Fibroblast of lung (primary cell): Measurements from ENCODE around the gene VEGFA. TPM values are rescaled to one million over a fixed set of nuclear protein-coding genes. Genes with fewer than 3 reads are reported as not detected.

Experiments
- DNase-seq, 2 donors: peaks; one replicate each; pipeline versions ENCODE4 v3.0.0 to v3.0.0-alpha.2; 2010; ENCODE audit warnings: low read depth in 2 of 2
- H2AFZ ChIP-seq: 2 replicates; pipeline ENCODE4 v1.5.1; 2012; ENCODE audit warnings: low read length, control low read depth, inconsistent platforms
- H3K27ac ChIP-seq: 2 replicates; pipeline ENCODE4 v1.5.1; 2011; ENCODE audit warnings: low read length, control low read depth; ENCODE audit not compliant: insufficient read depth
- H3K27me3 ChIP-seq: 2 replicates; pipeline ENCODE4 v1.5.1; 2011; ENCODE audit warnings: mild to moderate bottlenecking, low read length; ENCODE audit not compliant: control insufficient read depth, insufficient read depth
- H3K36me3 ChIP-seq: 2 replicates; pipeline ENCODE4 v1.5.1; 2011; ENCODE audit warnings: low read length; ENCODE audit not compliant: control insufficient read depth, insufficient read depth
- H3K4me1 ChIP-seq: 2 replicates; pipeline ENCODE4 v1.5.1; 2011; ENCODE audit warnings: low read length; ENCODE audit not compliant: control insufficient read depth, insufficient read depth; ENCODE audit errors: extremely low read depth
- H3K4me2 ChIP-seq: 2 replicates; pipeline ENCODE4 v1.5.1; 2011; ENCODE audit warnings: low read length, control low read depth; ENCODE audit not compliant: insufficient read depth; ENCODE audit errors: extremely low read depth
- H3K4me3 ChIP-seq, 4 experiments: fragments of 200-600 bp in 1 of 4; sonication (generic) in 1 of 4; replicated peaks in 1 of 4; 2 replicates each; pipeline ENCODE4 v1.5.1; 2011 to 2016; ENCODE audit warnings: low read length in 4 of 4, low read depth in 3 of 4, mild to moderate bottlenecking in 3 of 4, control low read depth in 2 of 4, inconsistent platforms in 1 of 4, mixed read lengths in 1 of 4; ENCODE audit not compliant: insufficient read depth in 1 of 4; ENCODE audit errors: control extremely low read depth in 1 of 4
- H3K79me2 ChIP-seq: 2 replicates; pipeline ENCODE4 v1.5.1; 2012; ENCODE audit warnings: mild to moderate bottlenecking, low read length, inconsistent platforms; ENCODE audit not compliant: control insufficient read depth, insufficient read depth
- H3K9ac ChIP-seq: 2 replicates; pipeline ENCODE4 v1.5.1; 2011; ENCODE audit warnings: mild to moderate bottlenecking, low read length, control low read depth; ENCODE audit not compliant: insufficient read depth
- H3K9me3 ChIP-seq: 2 replicates; pipeline ENCODE4 v1.5.1; 2012; ENCODE audit warnings: low read depth, low read length; ENCODE audit not compliant: control insufficient read depth, insufficient read depth
- H4K20me1 ChIP-seq: 2 replicates; pipeline ENCODE4 v1.5.1; 2011; ENCODE audit warnings: low read length; ENCODE audit not compliant: control insufficient read depth, insufficient read depth; ENCODE audit errors: extremely low read depth
- EZH2 ChIP-seq: IDR thresholded peaks from 2 replicates; pipeline ENCODE4 v1.5.1; 2012; ENCODE audit warnings: low read length, control low read depth, mild to moderate bottlenecking; ENCODE audit errors: missing control alignments
- polyA plus RNA-seq, 2 donors: library from polyadenylated mRNA; depleted of rRNA in 1 of 2; stranded (reverse) in 1 of 2; unstranded in 1 of 2; fragments of >200 nt; gene quantifications; 2 replicates each; pipeline ENCODE4 v1.2.1, GENCODE V29; 2011 to 2012; ENCODE audit warnings: missing spikeins in 1 of 2
- total RNA-seq: library from RNA; depleted of rRNA; stranded (reverse); fragments of >200 nt; gene quantifications from 2 replicates; pipeline ENCODE4 v1.2.1, GENCODE V29; 2014
- TF ChIP-seq, protein P1 (sequence below), 2 donors: IDR thresholded peaks in 1 of 2; conservative IDR thresholded peaks in 1 of 2; 1 replicate in 1 of 2; 2 replicates in 1 of 2; pipeline ENCODE4 v1.5.1; 2011 to 2012; ENCODE audit warnings: low read length in 2 of 2, control low read depth in 1 of 2, inconsistent platforms in 1 of 2, low read depth in 1 of 2, mild to moderate bottlenecking in 1 of 2

The VEGFA gene
- total and polyA plus RNA-seq, 2 donors (not counting 1 experiment from before 2014, with no cell fraction given): 111 to 150 TPM

DNA sequence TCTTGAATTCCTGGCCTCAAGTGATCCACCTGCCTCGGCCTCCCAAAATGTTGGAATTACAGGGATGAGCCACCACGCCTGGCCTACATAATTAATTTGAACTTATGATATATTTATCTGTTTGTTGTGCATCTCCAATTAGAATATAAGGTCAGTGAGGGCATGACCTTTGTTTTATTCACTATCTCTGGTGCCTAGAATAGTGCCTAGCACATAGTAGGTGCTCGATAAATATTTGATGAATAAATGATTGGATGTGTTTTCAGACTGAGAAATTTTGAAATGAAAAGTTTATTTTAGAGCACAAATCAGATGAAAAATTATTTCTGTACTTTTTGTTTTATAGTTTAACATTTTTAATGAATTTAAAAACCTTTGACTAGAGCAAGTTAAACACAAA lies 19.4 kb upstream of the VEGFA start:
- no peak overlapping the region for H3K4me2 ChIP-seq
- no peaks in the 10 kb centered on the region for H3K79me2 ChIP-seq
- no peaks in the 10 kb centered on the region for H3K9me3 ChIP-seq
- H3K27me3 ChIP-seq: peaks cover 16% of the 10 kb centered on the region
- H3K4me1 ChIP-seq: no peaks in the 10 kb centered on the region
- no peak overlapping the region for H3K4me3 ChIP-seq
- no peak for TF ChIP-seq EZH2
- TF ChIP-seq, protein P1, sequence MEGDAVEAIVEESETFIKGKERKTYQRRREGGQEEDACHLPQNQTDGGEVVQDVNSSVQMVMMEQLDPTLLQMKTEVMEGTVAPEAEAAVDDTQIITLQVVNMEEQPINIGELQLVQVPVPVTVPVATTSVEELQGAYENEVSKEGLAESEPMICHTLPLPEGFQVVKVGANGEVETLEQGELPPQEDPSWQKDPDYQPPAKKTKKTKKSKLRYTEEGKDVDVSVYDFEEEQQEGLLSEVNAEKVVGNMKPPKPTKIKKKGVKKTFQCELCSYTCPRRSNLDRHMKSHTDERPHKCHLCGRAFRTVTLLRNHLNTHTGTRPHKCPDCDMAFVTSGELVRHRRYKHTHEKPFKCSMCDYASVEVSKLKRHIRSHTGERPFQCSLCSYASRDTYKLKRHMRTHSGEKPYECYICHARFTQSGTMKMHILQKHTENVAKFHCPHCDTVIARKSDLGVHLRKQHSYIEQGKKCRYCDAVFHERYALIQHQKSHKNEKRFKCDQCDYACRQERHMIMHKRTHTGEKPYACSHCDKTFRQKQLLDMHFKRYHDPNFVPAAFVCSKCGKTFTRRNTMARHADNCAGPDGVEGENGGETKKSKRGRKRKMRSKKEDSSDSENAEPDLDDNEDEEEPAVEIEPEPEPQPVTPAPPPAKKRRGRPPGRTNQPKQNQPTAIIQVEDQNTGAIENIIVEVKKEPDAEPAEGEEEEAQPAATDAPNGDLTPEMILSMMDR (conservative IDR thresholded peaks at IDR 0.05 in 1 of 2, IDR thresholded peaks at IDR 0.05 in 1 of 2; ENCODE audit: low read depth in 1 of 2, low read length in 2 of 2): no peak
- no peaks in the 10 kb centered on the region for H4K20me1 ChIP-seq
- H3K9ac ChIP-seq: no peak overlapping the region
- no peaks in the 10 kb centered on the region for H3K36me3 ChIP-seq
- H3K27ac ChIP-seq: no peak overlapping the region
- H2AFZ ChIP-seq: no peak overlapping the region
- DNase-seq: no peak

DNA sequence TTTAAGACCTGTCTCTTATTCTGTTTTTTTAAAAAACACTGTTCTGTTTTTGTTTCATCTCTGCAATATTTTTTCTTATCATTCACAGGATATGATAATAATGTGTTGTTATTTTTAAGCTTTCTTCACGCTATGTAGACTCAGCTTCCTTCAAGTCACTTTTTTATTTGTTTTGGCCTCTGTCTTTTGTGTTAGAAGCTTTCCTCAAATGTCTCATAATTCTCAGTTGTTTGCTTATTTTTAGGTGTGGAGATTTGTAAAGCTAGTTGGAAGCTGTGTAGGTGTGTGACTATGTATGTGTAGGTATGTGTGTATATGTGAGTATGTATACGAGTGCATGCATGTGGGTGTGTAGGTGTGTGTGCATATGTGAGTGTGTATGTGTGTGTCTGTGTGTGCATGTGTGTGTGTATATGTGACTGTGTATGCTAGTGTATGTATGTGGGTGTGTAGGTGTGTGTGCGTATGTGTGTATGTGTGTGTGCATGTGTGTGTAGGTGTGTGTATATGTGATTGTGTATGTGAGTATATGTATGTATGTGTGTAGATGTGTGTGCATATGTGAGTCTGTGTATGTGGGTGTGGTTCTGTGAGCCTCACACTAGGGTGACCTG lies 16.3 kb upstream of the VEGFA start:
- H3K27ac ChIP-seq: no peak overlapping the region
- no peak overlapping the region for H2AFZ ChIP-seq
- H4K20me1 ChIP-seq: no peaks in the 10 kb centered on the region
- H3K27me3 ChIP-seq: peaks cover 3% of the 10 kb centered on the region
- no peaks in the 10 kb centered on the region for H3K9me3 ChIP-seq
- no peaks in the 10 kb centered on the region for H3K4me1 ChIP-seq
- no peak for DNase-seq
- TF ChIP-seq, protein P1 (conservative IDR thresholded peaks at IDR 0.05 in 1 of 2, IDR thresholded peaks at IDR 0.05 in 1 of 2; ENCODE audit: low read depth in 1 of 2, low read length in 2 of 2): no peak
- no peak for TF ChIP-seq EZH2
- H3K4me3 ChIP-seq: no peak overlapping the region
- no peaks in the 10 kb centered on the region for H3K79me2 ChIP-seq
- H3K36me3 ChIP-seq: no peaks in the 10 kb centered on the region
- H3K9ac ChIP-seq: no peak overlapping the region
- H3K4me2 ChIP-seq: no peak overlapping the region

DNA sequence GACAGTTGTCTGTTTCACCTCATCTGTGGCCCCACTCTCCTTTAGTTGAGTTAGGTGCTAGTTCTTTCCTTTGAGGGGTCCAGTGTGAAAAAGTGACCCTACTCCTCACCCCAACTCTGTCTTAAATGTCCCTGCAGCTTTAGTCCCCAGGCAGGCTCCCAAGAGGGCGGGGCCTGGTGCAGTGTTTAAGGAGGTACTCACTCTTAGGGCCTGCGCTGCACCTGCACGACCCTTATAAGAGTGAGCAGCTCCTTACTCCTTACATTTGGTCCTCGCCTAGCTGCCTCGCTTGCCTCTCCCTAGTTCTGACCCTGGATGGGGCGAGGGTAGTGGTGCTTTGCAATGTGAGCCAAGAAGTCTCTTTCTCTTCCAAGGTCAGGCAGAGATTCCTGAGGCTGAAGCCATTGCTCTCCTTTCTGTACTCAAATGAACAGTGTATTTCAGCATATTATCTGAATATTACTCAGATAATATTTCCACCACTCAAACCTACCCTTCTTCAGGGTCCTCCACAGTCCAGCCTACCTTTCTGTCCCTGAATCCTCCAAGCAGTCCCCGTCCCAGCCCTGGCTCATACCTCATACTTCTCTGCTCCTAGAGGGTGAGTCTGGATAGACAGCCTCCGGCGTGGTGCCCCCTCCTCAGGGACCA lies 11.9 kb upstream of the VEGFA start:
- Histone ChIP-seq H3K4me3 (no peak overlapping the region), H3K4me1 (no peaks in the 10 kb centered on the region), H3K9ac (no peak overlapping the region), H2AFZ (no peak overlapping the region), H3K27ac (no peak overlapping the region), H3K9me3 (no peaks in the 10 kb centered on the region), H3K4me2 (no peak overlapping the region), H3K27me3 (peaks cover 6% of the 10 kb centered on the region), H3K79me2 (no peaks in the 10 kb centered on the region), H3K36me3 (no peaks in the 10 kb centered on the region), H4K20me1 (no peaks in the 10 kb centered on the region)
- TF ChIP-seq EZH2: no peak
- TF ChIP-seq, protein P1 (conservative IDR thresholded peaks at IDR 0.05 in 1 of 2, IDR thresholded peaks at IDR 0.05 in 1 of 2; ENCODE audit: low read depth in 1 of 2, low read length in 2 of 2): no peak
- no peak for DNase-seq
